Keratinocyte (primary cell): Measurements from ENCODE around the gene PLCG2. TPM values are rescaled to one million over a fixed set of nuclear protein-coding genes. Genes with fewer than 3 reads are reported as not detected.

ENCODE experiments used
- DNase-seq: peaks from one replicate; pipeline ENCODE4 v3.0.0-alpha.2; 2011; ENCODE audit warnings: low read depth, missing footprints, low spot score
- FAIRE-seq: peaks from 2 replicates; lab custom pipeline; 2011; peaks lifted over from hg19 to GRCh38; lab: Jason Lieb, UNC
- H2AFZ ChIP-seq: 2 replicates; pipeline ENCODE4 v1.6.0; 2012; ENCODE audit warnings: low read length, control low read depth, inconsistent platforms; ENCODE audit not compliant: control insufficient read depth
- H3K27ac ChIP-seq: 2 replicates; pipeline ENCODE4 v1.5.1; 2011; ENCODE audit warnings: low read length; ENCODE audit not compliant: control insufficient read depth, insufficient read depth
- H3K27me3 ChIP-seq: 3 replicates; pipeline ENCODE4 v1.6.0; 2011; ENCODE audit warnings: low read length; ENCODE audit not compliant: control insufficient read depth, insufficient read depth; ENCODE audit errors: extremely low read depth
- H3K36me3 ChIP-seq, 2 experiments: 2 replicates in 1 of 2; 3 replicates in 1 of 2; pipeline ENCODE4 v1.5.1; 2011; ENCODE audit warnings: low read length in 2 of 2, mild to moderate bottlenecking in 1 of 2; ENCODE audit not compliant: control insufficient read depth in 2 of 2, insufficient read depth in 2 of 2; ENCODE audit errors: extremely low read depth in 1 of 2
- H3K4me1 ChIP-seq: 3 replicates; pipeline ENCODE4 v1.5.1; 2011; ENCODE audit warnings: low read length; ENCODE audit not compliant: control insufficient read depth, insufficient read depth; ENCODE audit errors: extremely low read depth
- H3K4me2 ChIP-seq: 3 replicates; pipeline ENCODE4 v1.6.0; 2011; ENCODE audit warnings: low read depth, low read length; ENCODE audit not compliant: control insufficient read depth, insufficient read depth; ENCODE audit errors: extremely low read depth
- H3K4me3 ChIP-seq, 3 experiments: fragments of 200-600 bp in 1 of 3; sonication (generic) in 1 of 3; 2 replicates in 2 of 3; 3 replicates in 1 of 3; pipeline ENCODE4 v1.5.1; 2011 to 2016; ENCODE audit warnings: low read length in 3 of 3, mild to moderate bottlenecking in 3 of 3, control low read depth in 2 of 3, inconsistent platforms in 1 of 3, low read depth in 1 of 3, mixed read lengths in 1 of 3, mixed run types in 1 of 3, moderate library complexity in 1 of 3; ENCODE audit not compliant: control insufficient read depth in 2 of 3, insufficient read depth in 2 of 3; ENCODE audit errors: extremely low read depth in 1 of 3
- H3K79me2 ChIP-seq: 2 replicates; pipeline ENCODE4 v1.6.0; 2012; ENCODE audit warnings: low read length; ENCODE audit not compliant: control insufficient read depth, insufficient read depth
- H3K9ac ChIP-seq: 3 replicates; pipeline ENCODE4 v1.6.0; 2011; ENCODE audit warnings: low read length; ENCODE audit not compliant: control insufficient read depth, insufficient read depth; ENCODE audit errors: extremely low read depth
- H3K9me1 ChIP-seq: 3 replicates; pipeline ENCODE4 v1.6.0; 2011; ENCODE audit warnings: low read length; ENCODE audit not compliant: control insufficient read depth, insufficient read depth; ENCODE audit errors: extremely low read depth
- H3K9me3 ChIP-seq: 2 replicates; pipeline ENCODE4 v1.5.1; 2012; ENCODE audit warnings: low read depth, low read length; ENCODE audit not compliant: control insufficient read depth
- H4K20me1 ChIP-seq: 3 replicates; pipeline ENCODE4 v1.6.0; 2011; ENCODE audit warnings: low read length; ENCODE audit not compliant: control insufficient read depth, insufficient read depth; ENCODE audit errors: extremely low read depth
- CTCF ChIP-seq, 3 experiments: IDR thresholded peaks in 1 of 3; conservative IDR thresholded peaks in 1 of 3; optimal IDR thresholded peaks in 1 of 3; 2 replicates in 2 of 3; 3 replicates in 1 of 3; pipeline versions ENCODE3 to v1.5.1; 2011; ENCODE audit warnings: low read length in 3 of 3, mild to moderate bottlenecking in 3 of 3, moderate library complexity in 2 of 3, control low read depth in 1 of 3, inconsistent platforms in 1 of 3; ENCODE audit not compliant: insufficient read depth in 2 of 3; ENCODE audit errors: extremely low read depth in 1 of 3
- EZH2 ChIP-seq: IDR thresholded peaks from one replicate; pipeline ENCODE4 v1.6.1; 2012; ENCODE audit warnings: inconsistent platforms, mild to moderate bottlenecking, low read length, moderate library complexity
- dilution Hi-C: fragments of 300-500 bp; cut with MboI; formaldehyde crosslinking; loops from one replicate; pipeline ENCODE4 v1.7.0; 2020; ENCODE audit warnings: low sequenced_read_pairs; ENCODE audit not compliant: extremely low pct_ligation_motif_present
- polyA plus RNA-seq, 5 experiments: library from polyadenylated mRNA; depleted of rRNA in 3 of 5; stranded (reverse) in 3 of 5; stranded (forward) in 1 of 5; unstranded in 1 of 5; fragments of >200 nt; gene quantifications; 1 replicate in 1 of 5; 2 replicates in 3 of 5; 3 replicates in 1 of 5; pipeline versions ENCODE4 v1.2.1 to v1.2.3, GENCODE V29; 2011 to 2012; ENCODE audit warnings: missing spikeins in 2 of 5, low read depth in 1 of 5, low replicate concordance in 1 of 5

Gene PLCG2
- polyA plus RNA-seq, 1 donor (not counting 4 experiments of a cell fraction or from before 2014, with no cell fraction given), result 3.5 TPM

- Histone ChIP-seq H3K27ac (no peak overlapping the region), H3K4me1 (peaks cover 8% of the 10 kb centered on the region), H3K27me3 (peaks cover 15% of the 10 kb centered on the region), H3K9me1 (no peaks in the 10 kb centered on the region), H3K4me3 (no peak overlapping the region), H3K79me2 (no peaks in the 10 kb centered on the region), H3K9me3 (no peaks in the 10 kb centered on the region), H3K36me3 (peaks cover 0 to 2% of the 10 kb centered on the region in 2 experiments), H3K9ac (no peak overlapping the region), H4K20me1 (no peaks in the 10 kb centered on the region), H2AFZ (no peak overlapping the region), H3K4me2 (peak overlapping the region; percentile 10)
- TF ChIP-seq CTCF (optimal IDR thresholded peaks at IDR 0.05 in 1 of 3, IDR thresholded peaks at IDR 0.05 in 1 of 3, conservative IDR thresholded peaks at IDR 0.05 in 1 of 3; ENCODE audit: extremely low read depth in 1 of 3, insufficient read depth in 2 of 3, low read length in 3 of 3) (no peak), EZH2 (no peak)
- no peak for DNase-seq
- FAIRE-seq, result peak; percentile 44
- dilution Hi-C loops, result no loop called here
These were observed 7.2 kb downstream of the PLCG2 start for GRCh38 chr16:81786321-81786720.

- Histone ChIP-seq H3K9me3 (no peaks in the 10 kb centered on the region), H3K27me3 (peaks cover 15% of the 10 kb centered on the region), H2AFZ (no peak overlapping the region), H3K79me2 (no peaks in the 10 kb centered on the region), H3K4me2 (no peak overlapping the region), H3K9me1 (no peaks in the 10 kb centered on the region), H3K9ac (no peak overlapping the region), H3K36me3 (peaks cover 0 to 2% of the 10 kb centered on the region in 2 experiments), H3K27ac (no peak overlapping the region), H4K20me1 (no peaks in the 10 kb centered on the region), H3K4me1 (peaks cover 8% of the 10 kb centered on the region), H3K4me3 (no peak overlapping the region)
- TF ChIP-seq CTCF (optimal IDR thresholded peaks at IDR 0.05 in 1 of 3, IDR thresholded peaks at IDR 0.05 in 1 of 3, conservative IDR thresholded peaks at IDR 0.05 in 1 of 3; ENCODE audit: extremely low read depth in 1 of 3, insufficient read depth in 2 of 3, low read length in 3 of 3), result no peak
- TF ChIP-seq EZH2, result no peak
- DNase-seq, result no peak
- dilution Hi-C loops, result no loop called here
- FAIRE-seq, result no peak
These were observed 7.8 kb downstream of the PLCG2 start for GRCh38 chr16:81786868-81787267.
